GM18870 (cell line): ENCODE data around the gene STK39.

Experiments used
- ATAC-seq: cut with Tn5 transposase; IDR thresholded peaks from one replicate; pipeline ENCODE4 v1.9.1; 2021; ENCODE audit warnings: moderate library complexity; ENCODE audit not compliant: unreplicated experiment

The STK39 gene

GRCh38 chr2:168185583-168186274, 61.7 kb downstream of the STK39 start:
- no peak for ATAC-seq

- ATAC-seq: no peak
Observed at GRCh38 chr2:168184681-168185513, 62.5 kb downstream of the STK39 start.

- ATAC-seq: no peak
Observed at GRCh38 chr2:168183308-168183997, 63.9 kb downstream of the STK39 start.

GRCh38 chr2:168182550-168183249, 64.7 kb downstream of the STK39 start:
- no peak for ATAC-seq

GRCh38 chr2:168181825-168182224, 65.6 kb downstream of the STK39 start:
- ATAC-seq: no peak

GRCh38 chr2:168180914-168181313, 66.5 kb downstream of the STK39 start:
- ATAC-seq: no peak

GRCh38 chr2:168180483-168180882, 66.9 kb downstream of the STK39 start:
- no peak for ATAC-seq

- ATAC-seq: no peak
Observed at GRCh38 chr2:168179592-168179991, 67.8 kb downstream of the STK39 start.

GRCh38 chr2:168178520-168179324, 68.7 kb downstream of the STK39 start:
- no peak for ATAC-seq

- no peak for ATAC-seq
Observed at GRCh38 chr2:168176402-168176801, 71.0 kb downstream of the STK39 start.

GRCh38 chr2:168175469-168175868, 71.9 kb downstream of the STK39 start:
- ATAC-seq: no peak

GRCh38 chr2:168174756-168175155, 72.6 kb downstream of the STK39 start:
- ATAC-seq: no peak

- ATAC-seq: no peak
Observed at GRCh38 chr2:168172071-168172470, 75.3 kb downstream of the STK39 start.

GRCh38 chr2:168171059-168171762, 76.2 kb downstream of the STK39 start:
- no peak for ATAC-seq

- ATAC-seq: no peak
Observed at GRCh38 chr2:168169097-168169745, 78.2 kb downstream of the STK39 start.

- no peak for ATAC-seq
Observed at GRCh38 chr2:168167511-168168263, 79.7 kb downstream of the STK39 start.

- no peak for ATAC-seq
Observed at GRCh38 chr2:168166902-168167510, 80.4 kb downstream of the STK39 start.
